DND-41 (cell line): ENCODE data around the gene GABARAPL1.

Source experiments
- CTCF ChIP-seq: IDR thresholded peaks from 2 replicates; pipeline ENCODE4 v1.5.1; 2012; ENCODE audit warnings: borderline replicate concordance, low read length, moderate library complexity, mild to moderate bottlenecking; ENCODE audit not compliant: poor library complexity, severe bottlenecking; ENCODE audit errors: extremely low read depth
- EZH2 ChIP-seq: IDR thresholded peaks from 3 replicates; pipeline ENCODE4 v1.6.1; 2012; ENCODE audit warnings: borderline replicate concordance, low read depth, mild to moderate bottlenecking, moderate library complexity, low read length, inconsistent platforms; ENCODE audit not compliant: severe bottlenecking

- TF ChIP-seq CTCF = no peak
- no peak for TF ChIP-seq EZH2
Measured at GRCh38 chr12:10197879-10198278, 14.8 kb upstream of the GABARAPL1 start.
